ENCODE data around the gene CRYL1. TPM values are rescaled to one million over a fixed set of nuclear protein-coding genes. Genes with fewer than 3 reads are reported as not detected.
A peak's percentile ranks its signal among the peaks of the same experiment; 100 is the strongest.

The CRYL1 gene
- total and polyA plus RNA-seq, 2 of the 4 experiments (the other 2 are of a cell fraction), result 11.7 to 16.4 TPM

DNA sequence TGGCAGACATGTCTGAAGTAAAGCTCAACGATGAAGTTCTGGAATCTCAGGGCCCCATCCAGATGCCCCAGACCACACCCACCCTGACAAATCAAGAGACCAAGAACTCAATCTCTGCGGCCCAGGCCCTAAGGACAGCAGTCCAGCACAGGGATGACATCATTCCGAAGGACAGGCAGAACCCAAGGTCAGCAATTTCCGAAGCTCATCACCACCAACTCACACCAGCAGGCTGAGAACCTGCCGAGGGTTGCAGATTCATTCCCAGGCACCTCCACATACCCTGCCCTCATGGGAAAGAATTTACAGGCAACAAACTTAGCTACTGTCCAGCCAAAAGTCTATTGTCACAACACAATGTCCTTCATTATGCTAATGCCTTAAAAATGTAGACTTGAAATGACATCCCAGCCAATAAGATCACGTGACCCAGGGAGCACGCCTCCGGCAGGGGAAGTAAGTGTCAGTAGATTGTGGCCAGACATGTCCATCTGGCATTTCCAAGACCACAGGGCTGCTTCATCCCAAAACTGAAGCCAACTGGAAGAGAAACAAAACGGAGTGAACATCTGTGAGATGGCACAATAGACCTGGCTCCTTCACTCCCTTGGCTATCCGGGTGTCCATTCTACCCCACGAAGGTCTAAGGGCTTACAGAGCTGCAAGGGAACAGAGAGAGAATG lies 98.8 kb downstream of the CRYL1 start:
- H2BK120ac ChIP-seq (ENCODE audit: low read depth, low read length), result no peak overlapping the region
- H2AFZ ChIP-seq (replicated peaks; ENCODE audit: low read length, poor library complexity), result no peak overlapping the region
- H4K91ac ChIP-seq (ENCODE audit: insufficient read depth, low read depth, low read length), result no peak overlapping the region
- intact Hi-C loops (cut with micrococcal nuclease), result no loop called here
- H3K9me1 ChIP-seq (ENCODE audit: insufficient read depth, low read length), result no peaks in the 10 kb centered on the region
- POLR2A ChIA-PET (ENCODE audit: unreplicated experiment), result no interaction called here
- H3K27me3 ChIP-seq (ENCODE audit: control insufficient read depth, insufficient read depth, low read length), result peaks cover 9% of the 10 kb centered on the region
- no peak overlapping the region for H2AK9ac ChIP-seq (replicated peaks; ENCODE audit: low read depth, low read length, poor library complexity)
- ATAC-seq (ENCODE audit: low read depth) (no peak), DNase-seq (peak; percentile 32)
- BruUV-seq (replicated peaks), result no TSS peak
- peak overlapping the region; percentile 1; the same call in 1 of the 2 replicates for H3K14ac ChIP-seq (replicated peaks; ENCODE audit: low read depth, low read length)
- no peak overlapping the region for H3K4me3 ChIP-seq (ENCODE audit: insufficient read depth, low read depth, low read length)
- no peak overlapping the region for H2BK15ac ChIP-seq (ENCODE audit: low read depth, low read length)
- H2AK5ac ChIP-seq (ENCODE audit: low read depth, low read length), result no peak overlapping the region
- dilution Hi-C loops (cut with HindIII; ENCODE audit: low sequenced_read_pairs, unreplicated experiment), result no loop called here
- 67% methylated on average over 2 of the region's 11 CpGs; no CpG with 5 or more reads in 1 of the 2 experiments for WGBS, 2 experiments (ENCODE audit: extremely low coverage in 2 of 2, insufficient read length in 1 of 2)
- H4K20me1 ChIP-seq (ENCODE audit: insufficient read depth, low read length), result no peaks in the 10 kb centered on the region
- H3K27ac ChIP-seq (ENCODE audit: insufficient read depth, low read length), result no peak overlapping the region
- H4K8ac ChIP-seq (ENCODE audit: low read depth in 2 of 2, low read length in 2 of 2), result no peak overlapping the region
- in situ Hi-C loops (cut with MboI; ENCODE audit: low sequenced_read_pairs), result no loop called here
- H3K9ac ChIP-seq (ENCODE audit: low read depth, low read length), result no peak overlapping the region
- H2BK5ac ChIP-seq (ENCODE audit: low read depth, low read length, poor library complexity, severe bottlenecking), result no peak overlapping the region
- TF ChIP-seq CEBPB (IDR thresholded peaks at IDR 0.05; ENCODE audit: low read depth, low read length) (no peak), RAD21 (IDR thresholded peaks at IDR 0.05; ENCODE audit: low read length) (no peak), RFX5 (IDR thresholded peaks at IDR 0.05; ENCODE audit: low read depth, low read length) (no peak)
- TF ChIP-seq, protein P1, sequence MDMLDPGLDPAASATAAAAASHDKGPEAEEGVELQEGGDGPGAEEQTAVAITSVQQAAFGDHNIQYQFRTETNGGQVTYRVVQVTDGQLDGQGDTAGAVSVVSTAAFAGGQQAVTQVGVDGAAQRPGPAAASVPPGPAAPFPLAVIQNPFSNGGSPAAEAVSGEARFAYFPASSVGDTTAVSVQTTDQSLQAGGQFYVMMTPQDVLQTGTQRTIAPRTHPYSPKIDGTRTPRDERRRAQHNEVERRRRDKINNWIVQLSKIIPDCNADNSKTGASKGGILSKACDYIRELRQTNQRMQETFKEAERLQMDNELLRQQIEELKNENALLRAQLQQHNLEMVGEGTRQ (IDR thresholded peaks at IDR 0.05; ENCODE audit: low read depth, low read length), result peak; percentile 41; the same call in 1 of the 2 replicates
- H3K4ac ChIP-seq (ENCODE audit: low read depth, low read length), result no peak overlapping the region
- no peak overlapping the region for H3K56ac ChIP-seq (ENCODE audit: extremely low read depth, insufficient read depth, low read length)
- H4K5ac ChIP-seq (ENCODE audit: low read depth, low read length), result no peak overlapping the region
- H3K4me1 ChIP-seq (ENCODE audit: control insufficient read depth, insufficient read depth, low read length), result no peaks in the 10 kb centered on the region
- H3K23ac ChIP-seq (ENCODE audit: low read depth, low read length), result no peak overlapping the region
- H3K4me2 ChIP-seq (ENCODE audit: low read depth, low read length), result no peak overlapping the region
- no peaks in the 10 kb centered on the region for H3K36me3 ChIP-seq (ENCODE audit: control insufficient read depth, insufficient read depth, low read length)
- no peaks in the 10 kb centered on the region for H3K79me1 ChIP-seq (ENCODE audit: low read depth in 1 of 2, low read length in 2 of 2)
- no peak overlapping the region for H3K18ac ChIP-seq (ENCODE audit: low read depth, low read length)
- CTCF ChIA-PET, result interaction anchor here (0.6 kb wide), 1 partner anchor 265 kb away, joined by 13 read pairs; no protein-coding TSS in a partner anchor
- no peak overlapping the region for H2BK20ac ChIP-seq (ENCODE audit: low read depth, low read length)
- no peaks in the 10 kb centered on the region for H3K9me3 ChIP-seq (ENCODE audit: control insufficient read depth, insufficient read depth, low read length)
